Ramos (cell line): Measurements from ENCODE around the gene ATXN1.
"Not testable (repeated sequence)": the region's sequence is repeated elsewhere in the genome, so short reads cannot be mapped to it uniquely, and the experiment has no call there.

Source experiments
- in situ Hi-C: fragments of 300-500 bp; cut with MboI; formaldehyde crosslinking; loops from one replicate; pipeline ENCODE4 v1.14.3; 2022; ENCODE audit warnings: low sequenced_read_pairs; ENCODE audit not compliant: unreplicated experiment

ATXN1 gene

DNA sequence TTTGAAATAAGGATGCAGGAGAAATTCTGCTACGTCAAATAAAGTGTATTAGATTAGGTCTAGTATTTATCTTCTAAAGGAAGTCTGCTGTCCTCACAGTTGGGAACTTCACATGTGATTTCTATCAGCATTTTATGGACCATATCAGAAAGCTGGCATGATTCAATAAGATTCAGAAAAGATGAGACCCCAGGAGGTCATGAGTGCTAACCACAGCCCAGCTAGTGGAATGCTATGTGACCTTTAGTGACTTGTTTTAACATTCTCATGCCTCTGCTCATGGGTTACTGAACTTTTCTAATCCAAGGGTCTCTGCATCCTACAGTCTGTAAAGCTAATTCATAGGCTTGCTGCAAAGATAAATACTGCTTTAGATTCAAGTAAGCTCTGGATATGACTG, 372.8 kb downstream of the ATXN1 start:
- in situ Hi-C loops = no loop called here

DNA sequence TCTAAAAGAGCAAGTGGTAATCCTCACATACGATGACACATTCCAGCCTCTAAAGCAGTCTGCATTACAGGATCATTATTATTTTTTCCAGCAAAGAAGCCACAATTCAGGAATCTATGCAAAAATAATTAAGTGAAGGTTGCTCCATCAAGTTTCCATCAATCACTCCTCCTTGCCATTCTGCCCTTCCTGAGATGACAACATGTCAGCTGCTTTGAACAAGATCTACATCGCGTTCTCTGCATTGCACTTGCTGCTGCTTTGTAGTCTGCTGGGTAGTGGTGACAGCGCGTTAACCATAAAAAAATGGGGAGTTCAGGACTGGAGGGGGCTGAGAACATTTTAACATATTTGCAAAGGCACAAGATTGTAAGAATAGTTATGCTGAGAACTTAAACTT, 375.2 kb downstream of the ATXN1 start:
- in situ Hi-C loops = no loop called here

DNA sequence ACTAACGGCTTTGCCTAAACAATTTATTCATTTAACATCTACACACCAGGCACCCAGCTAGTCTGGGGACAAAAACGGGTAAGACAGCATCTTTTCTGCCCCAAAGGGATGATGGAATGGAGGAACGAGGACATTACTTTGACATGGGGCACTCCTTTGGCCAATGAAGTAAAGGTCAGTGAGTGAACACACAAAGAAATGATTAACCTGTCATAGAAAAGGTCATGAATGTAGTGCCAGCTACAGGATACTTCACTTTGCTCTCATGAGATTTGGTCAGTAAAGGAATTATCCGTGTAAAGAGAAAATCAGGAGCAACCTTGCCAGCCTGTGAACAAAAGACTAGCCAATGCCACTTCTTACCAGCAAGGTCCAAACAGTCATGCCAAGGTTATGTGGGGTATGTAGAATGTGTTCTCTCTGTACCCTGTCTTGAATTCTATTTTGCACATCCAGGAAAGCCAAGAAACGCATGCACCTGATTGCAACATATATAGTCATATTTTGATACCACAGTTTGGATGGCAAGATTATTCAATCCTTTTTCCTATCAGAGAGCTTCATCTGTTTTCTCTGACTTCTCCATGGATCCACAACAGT, 377.6 kb downstream of the ATXN1 start:
- in situ Hi-C loops = no loop called here

DNA sequence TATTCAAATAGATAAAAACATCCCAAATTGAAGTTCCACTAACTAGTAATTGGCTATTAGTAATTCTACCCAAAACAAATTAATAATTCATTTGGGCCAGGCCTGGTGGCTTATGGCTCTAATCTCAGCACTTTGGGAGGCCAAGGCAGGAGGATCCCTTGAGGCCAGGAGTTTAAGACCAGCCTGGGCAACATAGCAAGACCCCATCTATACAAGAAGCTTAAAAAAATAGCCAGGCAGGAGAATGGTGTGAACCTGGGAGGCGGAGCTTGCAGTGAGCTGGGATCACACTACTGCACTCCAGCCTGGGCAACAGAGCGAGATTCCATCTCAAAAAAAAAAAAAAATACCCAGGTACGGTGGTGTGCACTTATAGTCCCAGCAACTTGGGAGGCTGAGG, 379.3 kb downstream of the ATXN1 start:
- in situ Hi-C loops = not testable (repeated sequence)

DNA sequence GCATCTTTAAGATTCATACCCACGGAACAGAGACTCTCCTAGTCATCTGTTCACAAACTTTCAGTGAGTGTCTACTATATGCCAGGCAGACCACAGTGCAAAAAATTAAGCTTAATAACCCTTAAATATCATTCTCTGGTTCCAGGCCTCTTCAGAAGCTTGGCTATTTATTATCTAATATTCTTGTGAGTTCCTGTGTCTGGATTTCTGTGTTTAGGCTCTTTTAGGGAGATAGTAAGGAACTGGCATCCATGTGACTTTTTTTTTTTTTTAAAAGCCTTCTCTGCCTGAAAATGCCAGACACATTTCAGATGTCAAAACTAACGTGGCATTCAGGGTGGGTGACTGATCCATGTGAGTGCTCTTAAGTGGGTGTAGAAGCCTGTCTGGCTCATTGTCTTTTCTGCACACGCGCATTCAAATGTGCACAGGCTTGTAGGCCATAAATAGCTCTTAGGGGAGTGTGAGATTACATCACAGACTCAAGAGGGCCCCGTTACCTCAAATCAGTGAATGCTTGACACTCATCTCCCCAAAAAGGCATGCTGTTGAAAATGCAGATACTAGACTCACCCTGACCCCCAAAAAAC, 380.9 kb downstream of the ATXN1 start:
- in situ Hi-C loops = no loop called here

DNA sequence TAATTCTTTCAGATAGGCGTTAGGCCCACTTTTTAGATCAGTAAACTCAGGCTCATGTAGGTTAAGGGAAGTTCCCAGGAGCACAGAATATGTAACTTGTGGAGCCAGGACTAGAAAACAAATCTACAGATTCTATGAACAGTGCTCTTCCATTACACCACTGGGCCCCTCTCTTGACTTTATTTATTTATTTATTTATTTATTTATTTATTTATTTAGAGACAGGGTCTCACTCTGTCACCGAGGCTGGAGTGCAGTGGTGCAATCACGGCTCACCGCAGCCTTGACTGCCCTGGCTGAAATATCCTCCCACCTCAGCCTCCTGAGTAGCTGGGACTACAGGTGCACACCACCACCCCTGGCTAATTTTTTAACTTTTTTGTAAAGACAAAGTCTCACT, 382.9 kb downstream of the ATXN1 start:
- in situ Hi-C loops = not testable (repeated sequence)

DNA sequence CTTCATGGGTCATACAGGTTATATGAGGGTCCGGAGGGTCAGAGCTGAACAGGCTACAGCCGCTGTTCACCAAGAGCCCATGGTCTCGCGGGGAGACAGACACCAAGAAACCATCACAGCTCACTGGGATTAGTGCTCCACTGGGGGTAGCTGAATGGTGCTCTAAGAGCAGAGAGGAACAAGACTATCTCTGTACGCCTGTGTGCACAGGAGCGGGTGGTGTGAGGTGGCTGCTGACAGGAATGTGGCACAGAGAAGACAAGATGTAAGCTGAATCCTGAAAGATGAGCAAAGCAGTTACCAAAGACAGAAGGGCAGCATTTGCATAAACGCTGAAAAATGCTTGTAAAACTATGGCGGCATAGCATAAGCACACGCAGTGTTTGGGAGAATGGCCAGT, 383.8 kb downstream of the ATXN1 start:
- in situ Hi-C loops = no loop called here

DNA sequence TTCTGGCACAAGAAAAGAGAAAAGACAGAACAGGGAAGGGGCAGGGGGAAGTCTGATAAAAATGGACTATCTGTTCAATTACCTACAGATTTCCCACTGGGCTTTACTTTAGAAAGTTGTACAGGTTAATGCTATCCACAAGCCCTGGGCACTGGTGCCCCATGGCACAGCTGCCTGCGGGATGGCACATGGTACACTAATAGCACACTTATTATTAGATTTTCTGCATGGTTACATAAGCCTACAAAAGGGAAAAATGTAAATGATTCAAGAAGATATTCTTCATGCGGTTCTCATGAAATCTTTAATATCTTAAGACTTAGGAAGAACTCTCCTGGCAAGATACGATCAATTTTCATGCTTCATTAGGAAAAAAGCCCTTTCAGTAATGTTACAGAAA, 385.4 kb downstream of the ATXN1 start:
- in situ Hi-C loops = no loop called here

DNA sequence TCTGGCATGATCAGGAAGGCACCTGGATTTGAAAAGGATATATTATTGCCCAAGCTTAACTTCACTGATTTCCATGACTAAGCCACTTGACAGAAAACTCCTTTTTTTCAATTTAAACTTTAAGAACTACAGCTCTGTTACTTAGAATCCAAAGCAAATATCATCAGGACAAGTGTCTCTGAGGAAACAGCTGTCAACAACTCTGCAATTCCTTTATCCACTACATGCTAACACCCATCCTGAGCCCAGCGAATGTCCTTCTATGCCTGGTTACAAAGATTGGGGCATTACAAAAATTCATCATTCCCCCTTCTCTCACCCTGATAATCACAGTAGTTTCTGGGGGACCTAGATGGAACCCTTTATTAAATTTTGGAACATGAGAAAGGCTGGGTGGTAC, 386.1 kb downstream of the ATXN1 start:
- in situ Hi-C loops = no loop called here

DNA sequence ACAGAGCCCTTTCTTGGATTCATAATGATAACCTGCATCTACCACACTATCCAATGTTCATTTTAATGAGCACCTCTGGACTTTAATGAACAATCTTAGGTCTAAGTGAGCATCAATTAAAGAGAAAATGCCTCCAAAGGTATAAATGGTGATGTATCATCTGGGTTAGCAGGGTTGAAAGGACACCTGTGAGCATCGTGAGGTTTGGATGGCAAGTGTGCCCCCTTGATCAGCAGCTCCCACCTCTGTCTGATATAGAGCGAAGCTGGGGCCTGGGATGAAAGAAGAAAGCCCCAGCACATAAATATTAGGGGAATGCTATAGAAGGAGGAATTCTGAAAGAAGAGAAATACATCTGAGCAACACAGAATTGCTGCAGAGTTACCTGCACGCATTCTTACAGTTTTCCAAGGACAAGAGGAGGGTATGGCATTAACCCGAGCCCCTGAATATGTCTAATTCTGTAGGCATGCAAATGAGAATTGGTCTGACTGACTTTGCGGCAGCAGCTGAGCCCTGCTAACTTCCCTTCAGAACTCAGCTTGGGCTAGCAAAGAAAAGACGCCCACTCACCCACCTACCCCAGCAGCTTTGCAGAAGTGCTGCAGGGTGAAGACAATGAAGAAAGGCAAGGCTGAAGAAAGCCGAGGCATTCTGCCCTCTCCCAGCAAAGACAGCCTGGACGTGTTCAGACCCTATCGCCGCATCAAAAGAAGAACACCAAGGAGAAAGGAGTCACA, 386.6 kb downstream of the ATXN1 start:
- in situ Hi-C loops = no loop called here

DNA sequence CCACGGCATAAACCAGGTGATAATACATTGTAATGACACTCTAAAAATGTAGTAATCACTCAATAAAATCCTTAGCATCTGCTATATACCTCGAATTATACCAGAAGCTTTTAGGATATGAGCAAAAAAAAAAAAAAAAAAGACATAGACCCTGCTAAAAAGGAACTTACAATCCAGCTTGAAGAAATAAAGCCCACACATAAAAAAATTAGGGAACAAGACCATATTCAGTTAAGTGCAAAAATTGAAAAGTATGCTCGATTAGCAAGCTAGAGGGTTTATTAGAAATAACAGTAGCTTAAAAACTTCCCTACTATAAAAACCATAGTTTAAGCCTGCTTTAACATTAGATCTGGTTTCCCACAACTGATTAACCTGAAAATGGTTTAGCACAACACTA, 387.2 kb downstream of the ATXN1 start:
- in situ Hi-C loops = no loop called here

DNA sequence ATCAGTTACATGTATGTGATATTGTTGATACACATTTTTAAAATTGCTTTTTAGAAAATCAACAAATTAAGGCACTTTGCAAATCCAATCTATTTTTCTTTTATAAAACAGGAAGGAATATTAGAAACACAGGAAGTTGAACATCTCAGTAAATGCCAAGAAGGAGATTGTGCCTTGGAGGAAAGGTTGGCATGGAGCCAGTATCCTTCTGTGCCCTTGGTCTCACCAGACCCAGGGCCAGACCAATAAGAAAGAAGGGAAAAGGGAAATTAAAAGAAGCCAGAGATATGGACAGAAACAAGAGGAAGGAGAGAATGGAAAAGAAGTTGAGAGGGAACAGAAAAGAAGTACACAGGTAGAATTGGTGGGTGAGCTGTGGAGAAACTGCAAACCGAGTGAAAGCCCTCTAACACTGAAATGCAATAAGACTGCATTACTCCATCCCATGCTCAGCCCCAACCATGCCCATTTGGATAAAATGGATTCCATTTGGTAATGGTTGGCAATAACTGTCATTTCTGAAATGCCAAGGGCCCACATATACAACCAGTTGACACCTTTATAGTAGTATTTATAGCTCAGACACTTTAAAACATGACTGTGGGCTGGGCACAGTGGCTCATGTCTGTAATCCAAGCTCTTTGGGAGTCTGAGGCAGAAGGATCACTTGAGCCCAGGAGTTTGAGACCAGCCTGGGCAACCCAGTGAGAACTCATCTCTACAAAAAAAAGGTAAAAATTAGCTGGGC, 389.1 kb downstream of the ATXN1 start:
- in situ Hi-C loops = no loop called here

DNA sequence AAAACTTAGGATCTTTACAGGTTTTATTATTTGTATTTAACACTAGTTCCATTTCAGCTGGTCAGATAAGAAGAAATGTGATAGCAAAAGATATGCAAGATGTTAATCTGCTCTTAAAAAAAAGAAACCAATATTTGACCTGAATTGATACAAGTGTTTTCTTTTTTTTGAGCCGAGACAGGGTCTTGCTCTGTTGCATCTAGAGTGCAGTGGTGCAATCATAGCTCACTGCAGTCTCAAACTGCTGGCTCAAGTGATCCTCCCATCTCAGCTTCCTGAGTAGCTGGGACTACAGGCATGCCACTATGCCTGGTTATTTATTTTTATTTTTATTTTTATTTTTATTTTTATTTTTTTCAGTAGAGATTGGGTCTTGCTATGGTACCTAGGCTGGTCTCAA, 389.9 kb downstream of the ATXN1 start:
- in situ Hi-C loops = no loop called here

DNA sequence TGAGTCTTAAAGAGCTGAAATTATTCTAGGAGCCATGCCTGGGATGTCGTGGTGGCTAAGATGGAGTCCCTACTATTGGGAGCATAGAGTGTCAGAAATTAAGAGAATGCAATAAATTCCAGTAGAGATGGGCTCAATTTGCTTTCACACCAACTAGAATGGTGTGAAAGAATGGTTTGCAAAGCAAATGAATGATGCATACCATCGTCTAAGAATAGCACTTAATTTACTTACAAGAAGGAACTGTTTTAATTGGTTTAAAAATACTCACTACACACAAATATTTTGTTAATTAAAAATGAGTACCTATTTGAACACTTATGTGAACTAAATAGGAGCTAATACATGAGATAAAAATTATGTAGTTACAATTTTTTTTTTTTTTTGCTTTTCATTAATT, 390.3 kb downstream of the ATXN1 start:
- in situ Hi-C loops = no loop called here

DNA sequence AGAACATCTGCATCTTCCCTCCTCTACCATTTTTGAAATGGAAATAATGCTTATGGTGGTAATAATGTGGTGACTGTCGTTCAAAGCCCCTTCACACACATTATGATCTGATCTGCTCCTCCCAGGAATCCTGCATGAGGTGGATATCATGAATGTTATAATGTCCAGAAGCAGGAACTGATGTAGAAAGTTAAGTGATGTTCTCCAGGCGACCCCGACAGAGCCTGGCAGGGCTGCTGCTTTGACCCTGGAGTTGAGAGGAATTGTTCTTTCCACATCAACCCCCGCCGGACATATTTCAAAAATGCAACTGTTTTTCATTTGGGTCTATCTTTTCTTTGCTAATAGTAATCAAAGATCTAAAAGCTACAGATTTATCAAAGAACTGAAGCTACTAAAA, 391.3 kb downstream of the ATXN1 start:
- in situ Hi-C loops = no loop called here

DNA sequence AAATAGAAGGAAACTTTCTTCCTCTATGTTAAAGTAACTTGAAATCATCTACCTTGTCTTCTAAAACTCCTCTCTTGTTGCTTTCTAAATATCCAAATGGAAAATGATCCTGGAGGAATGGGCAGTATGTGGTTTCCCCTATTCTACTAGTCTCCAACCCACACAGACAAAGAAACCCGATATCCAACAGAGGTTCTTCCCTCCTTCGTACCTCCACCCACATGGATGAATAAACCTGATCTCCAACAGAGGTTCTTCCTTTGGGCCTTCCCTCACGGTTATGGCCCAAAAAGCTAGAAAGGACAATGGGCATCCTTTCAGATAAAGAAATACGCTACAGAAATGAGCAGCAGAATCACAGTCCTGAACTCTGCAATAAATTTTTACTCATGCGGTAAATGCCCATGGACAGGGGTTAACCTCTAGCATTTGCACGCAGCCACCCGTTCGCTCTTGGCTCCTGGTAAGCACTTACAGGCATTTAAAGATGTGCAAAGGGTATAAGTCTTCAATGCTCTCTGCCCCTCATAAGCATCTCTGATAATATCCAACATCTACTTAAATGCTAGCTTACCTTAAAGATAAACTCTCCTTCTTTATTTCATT, 392.0 kb downstream of the ATXN1 start:
- in situ Hi-C loops = no loop called here

DNA sequence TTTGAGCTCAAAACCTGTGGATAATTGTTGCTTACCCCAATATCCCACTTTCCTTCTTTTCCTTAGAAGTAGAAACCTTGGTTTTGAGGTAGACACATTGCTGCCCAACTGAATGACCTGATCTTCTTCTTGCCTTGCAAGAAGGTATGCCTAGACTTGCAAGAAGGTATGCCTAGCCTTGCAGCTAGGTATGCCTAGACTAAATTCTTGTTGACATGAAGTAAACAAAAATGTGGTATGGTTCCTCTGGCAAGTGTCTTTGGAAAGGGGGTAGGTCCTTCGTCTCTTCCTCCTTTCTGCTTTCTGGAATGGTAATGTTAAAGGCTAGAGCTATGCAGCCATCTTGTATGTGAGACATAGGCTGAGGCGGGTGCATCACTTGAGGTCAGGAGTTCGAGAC, 393.7 kb downstream of the ATXN1 start:
- in situ Hi-C loops = no loop called here

DNA sequence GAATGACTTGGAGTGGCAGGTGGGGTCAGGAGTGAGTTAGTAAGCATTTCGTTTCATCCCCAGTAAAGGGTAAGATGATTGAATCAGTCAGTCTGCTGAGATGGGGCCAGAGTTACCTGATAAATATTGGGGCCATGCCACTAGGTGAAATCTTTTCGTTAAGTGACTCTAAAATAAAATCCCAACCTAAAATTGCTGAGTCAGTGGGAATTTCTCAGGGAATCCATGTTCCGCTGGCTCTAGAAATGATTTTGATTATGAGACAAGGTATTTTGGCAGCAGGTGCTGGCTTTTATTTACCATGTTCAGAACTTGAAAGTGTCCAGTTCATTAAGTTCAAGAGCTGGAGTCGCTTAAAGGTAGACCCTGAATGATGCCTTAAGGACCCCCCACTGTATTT, 397.5 kb downstream of the ATXN1 start:
- in situ Hi-C loops = no loop called here

DNA sequence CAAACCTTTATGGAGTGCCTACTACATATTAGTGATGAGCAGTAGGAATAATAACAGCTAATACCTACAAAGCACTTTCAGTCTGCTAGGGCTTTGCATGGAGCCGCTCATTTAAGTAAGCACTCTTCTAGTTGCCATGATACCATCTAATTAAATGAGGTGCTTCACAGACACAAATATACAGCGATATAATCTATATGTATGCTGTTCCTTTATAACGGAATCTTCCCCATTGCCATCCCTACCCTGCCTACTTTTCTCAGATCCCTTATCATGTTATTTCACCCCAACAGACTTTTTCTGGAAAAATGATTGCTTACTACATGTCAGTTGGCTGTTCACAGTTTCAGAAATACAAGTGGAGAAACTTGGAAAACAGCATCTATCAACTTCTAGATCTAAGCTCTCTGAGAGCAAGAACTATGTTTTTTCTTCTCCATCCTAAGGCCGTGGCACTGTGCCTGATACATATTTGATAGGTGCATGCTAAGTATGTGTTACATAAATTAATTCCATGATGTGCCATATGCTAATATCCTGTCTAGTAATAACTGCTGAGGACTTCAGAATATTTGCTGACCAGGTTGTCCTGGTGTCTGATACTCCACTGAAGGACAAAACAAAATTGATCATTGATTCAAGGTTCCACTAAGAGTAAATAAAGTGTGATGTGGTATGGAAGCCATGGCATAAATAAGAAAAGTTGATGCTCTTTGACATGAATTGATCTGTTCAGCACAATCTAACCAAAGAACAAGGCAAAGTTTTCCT, 398.3 kb downstream of the ATXN1 start:
- in situ Hi-C loops = no loop called here

DNA sequence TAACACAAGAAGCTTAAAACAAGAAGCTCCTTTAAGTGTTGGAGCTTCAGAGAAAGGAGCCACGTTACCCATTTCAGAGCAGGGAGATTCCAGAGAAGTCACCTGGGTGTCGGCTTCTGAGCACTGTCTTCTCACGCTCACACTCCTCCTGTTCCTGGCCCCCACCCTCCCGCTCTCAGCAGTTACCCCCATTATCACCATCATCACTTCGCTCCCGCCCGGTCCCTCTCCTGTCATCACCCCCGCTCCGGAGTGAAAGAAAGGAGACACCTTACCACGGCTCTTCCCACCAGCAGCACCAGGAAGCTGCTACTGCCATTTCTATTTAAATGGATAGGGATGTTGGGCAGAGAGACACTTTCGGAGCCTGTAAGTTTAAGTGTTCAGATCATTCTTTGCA, 399.0 kb downstream of the ATXN1 start:
- in situ Hi-C loops = no loop called here
